Middle frontal gyrus (tissue), 1 donor: ENCODE measurements around the gene NFYA.
"Not testable (repeated sequence)": the region's sequence is repeated elsewhere in the genome, so short reads cannot be mapped to it uniquely, and the experiment has no call there.

Experiments used
- DNase-seq: peaks from one replicate; pipeline ENCODE4 v3.0.0-alpha.2; 2015; ENCODE audit warnings: low spot score; ENCODE audit errors: extremely low spot score

The NFYA gene

DNA sequence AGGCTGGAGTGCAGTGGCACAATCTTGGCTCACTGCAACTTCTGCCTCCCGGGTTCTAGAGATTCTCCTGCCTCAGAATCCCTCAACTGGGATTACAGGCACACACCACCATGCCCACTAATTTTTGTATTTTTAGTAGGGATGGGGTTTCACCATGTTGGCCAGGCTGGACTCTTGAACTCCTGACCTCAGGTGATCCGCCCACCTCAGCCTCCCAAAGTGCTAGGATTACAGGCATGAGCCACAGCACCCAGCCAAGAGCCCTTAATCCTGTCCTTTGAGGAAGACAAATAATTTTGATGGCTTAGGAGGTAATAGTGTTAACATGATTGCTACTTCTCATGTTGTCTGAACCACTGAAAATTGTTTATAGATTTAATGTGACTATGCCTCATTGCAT lies 42.3 kb downstream of the NFYA start:
- DNase-seq, result not testable (repeated sequence)

DNA sequence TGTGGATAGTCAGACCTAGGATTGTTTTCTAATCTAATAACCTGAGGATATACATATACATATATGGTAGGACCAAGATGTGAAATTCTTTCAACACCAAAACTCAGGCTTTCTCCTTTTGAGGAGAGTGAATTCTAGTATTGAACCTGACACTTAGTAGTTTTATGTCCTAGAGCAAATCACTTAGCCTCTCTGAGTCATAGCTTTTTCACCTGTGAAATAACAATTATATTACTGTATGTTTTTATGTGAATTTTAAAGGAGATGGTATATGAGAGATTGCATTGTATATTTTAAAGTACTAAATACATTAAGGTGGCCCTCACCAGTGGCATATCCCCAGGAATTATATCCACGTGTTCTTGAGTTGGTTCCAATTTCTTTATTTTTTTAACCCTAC lies 46.7 kb downstream of the NFYA start:
- DNase-seq, result no peak

DNA sequence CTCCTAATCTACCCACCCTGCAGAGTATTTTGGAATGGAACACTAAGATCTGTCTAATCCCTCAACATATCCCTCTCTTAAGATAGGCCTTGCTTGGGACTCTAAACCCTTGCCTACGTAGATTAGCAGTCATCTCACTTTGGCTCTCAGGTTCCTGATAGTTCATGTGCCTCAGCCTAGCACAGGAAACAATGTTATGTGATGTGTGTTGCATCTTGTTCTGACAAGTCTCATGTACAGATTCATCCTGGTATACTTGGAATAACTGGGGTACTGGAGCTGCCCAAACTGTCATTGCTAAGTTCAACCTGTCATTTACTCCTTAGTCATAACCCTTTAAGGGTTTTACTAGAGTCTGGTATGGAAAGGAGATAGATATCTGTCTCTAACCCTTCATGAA lies 47.3 kb downstream of the NFYA start:
- DNase-seq, result no peak

DNA sequence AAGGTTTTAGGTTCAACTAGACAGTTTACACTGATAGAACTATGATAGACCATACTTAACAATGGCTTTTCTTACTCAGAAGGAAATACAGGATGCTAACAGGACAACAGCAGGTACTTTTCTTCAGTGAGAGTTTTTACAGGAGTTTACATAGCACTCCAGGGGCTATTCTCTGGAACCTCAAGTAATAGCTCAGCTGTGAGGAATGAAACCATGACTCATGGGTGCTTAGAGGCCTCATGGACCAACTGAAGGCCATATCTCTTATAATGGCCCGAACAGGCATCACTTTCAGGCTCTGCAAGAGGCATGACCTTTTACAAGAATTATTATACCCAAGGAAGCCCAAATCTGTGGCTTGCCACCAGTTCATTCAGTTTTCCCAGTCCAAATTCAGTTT lies 49.6 kb downstream of the NFYA start:
- DNase-seq, result no peak

DNA sequence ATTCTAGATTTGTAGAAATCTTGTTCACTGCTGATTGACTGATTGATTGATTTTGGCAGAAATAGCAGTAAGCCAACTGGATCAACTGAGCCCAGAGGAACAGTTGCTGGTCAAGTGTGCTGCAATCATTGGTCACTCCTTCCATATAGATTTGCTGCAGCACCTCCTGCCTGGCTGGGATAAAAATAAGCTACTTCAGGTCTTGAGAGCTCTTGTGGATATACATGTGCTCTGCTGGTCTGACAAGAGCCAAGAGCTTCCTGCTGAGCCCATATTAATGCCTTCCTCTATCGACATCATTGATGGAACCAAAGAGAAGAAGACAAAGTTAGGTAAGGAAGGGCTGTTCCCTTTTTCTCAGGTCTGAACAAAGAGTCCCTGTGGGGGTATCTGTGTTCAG lies 50.1 kb downstream of the NFYA start:
- DNase-seq, result no peak

DNA sequence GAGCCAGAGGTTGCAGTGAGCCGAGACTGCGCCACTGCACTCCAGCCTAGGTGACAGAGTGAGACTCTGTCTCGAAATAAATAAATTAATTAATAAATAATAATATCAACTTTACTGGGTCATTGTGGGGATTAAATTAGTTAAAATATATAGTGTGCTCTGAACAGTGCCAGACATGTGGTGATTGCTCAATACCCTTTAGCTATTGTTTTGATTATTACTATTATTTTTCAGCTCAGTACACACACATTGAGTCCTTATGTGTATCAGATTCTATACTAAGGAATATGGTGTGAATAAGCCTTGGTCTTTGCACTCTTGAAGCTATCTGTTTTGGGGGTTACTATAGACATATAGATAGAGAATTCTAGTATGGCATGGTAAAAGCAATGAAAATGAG lies 52.5 kb downstream of the NFYA start:
- DNase-seq, result no peak

DNA sequence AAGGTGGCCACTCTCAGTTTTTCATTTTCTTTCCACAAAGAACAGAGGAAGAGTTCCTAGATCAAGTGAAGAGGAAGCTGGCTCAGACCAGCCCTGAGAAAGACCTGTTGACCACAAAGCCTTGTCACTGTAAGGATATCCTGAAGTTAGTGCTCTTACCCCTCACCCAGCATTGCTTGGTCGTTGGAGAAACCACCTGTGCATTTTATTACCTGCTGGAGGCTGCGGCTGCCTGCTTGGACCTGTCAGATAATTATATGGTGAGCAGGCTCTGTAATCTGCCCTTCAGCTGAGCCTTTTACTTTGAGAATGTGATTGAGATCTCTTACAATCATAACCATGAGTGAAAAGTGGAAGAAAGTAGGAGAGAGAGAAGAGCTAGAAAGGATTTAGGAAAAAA lies 59.5 kb downstream of the NFYA start:
- DNase-seq, result no peak

DNA sequence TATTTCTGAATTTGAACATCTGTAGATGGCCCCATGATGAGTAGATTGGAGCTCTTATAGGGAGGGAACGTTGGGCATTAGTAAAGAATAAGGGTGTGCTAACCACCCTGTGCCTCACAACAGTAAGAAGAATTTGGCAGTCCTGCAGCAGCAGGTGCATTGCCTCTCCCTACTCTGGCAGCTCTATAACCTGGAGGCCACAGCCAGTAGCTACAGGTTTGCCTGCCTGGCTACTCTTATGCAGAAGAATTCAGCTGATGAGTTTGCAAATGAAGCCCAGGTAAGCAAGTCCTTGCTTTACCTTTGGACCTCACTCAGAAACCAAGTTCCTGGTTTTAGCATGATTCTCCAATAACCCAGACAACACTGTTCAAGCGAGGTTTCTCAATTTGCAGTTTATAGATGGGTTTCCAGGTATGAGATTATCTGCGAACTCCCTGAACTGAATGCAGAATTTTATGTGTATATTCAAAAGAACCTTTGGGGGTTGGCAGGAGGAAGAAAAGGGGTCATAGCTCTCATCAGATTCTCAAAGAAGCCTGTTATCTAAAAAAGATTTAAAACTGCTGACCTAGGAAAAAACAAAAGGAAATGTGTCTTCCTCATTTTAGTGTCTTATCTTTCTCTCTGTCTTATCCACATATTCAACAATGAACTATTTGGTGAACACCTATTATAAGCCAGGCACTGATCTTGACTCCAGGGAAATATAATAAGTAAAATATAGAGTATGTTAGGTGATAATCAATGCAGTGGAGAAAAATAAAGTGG lies 62.5 kb downstream of the NFYA start:
- DNase-seq, result no peak

DNA sequence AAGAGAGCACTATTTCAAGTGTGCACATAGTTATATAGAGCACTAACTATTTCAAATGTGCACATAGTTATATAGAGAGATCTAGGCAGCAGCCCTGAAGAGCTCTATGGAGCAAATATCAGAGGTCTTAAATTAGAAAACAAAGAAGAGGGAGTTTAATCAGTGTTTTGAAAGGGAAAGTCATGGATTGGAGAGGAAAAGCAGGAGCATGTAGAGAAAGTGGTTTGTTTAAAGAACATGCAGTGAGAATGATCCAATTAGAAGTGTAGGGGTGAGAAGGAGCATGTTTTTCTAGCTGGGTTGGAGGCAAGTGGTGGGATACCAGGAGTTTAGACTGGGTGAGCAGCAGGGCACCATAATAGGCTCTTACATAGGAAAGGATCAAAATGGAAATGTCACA lies 64.1 kb downstream of the NFYA start:
- DNase-seq, result no peak

DNA sequence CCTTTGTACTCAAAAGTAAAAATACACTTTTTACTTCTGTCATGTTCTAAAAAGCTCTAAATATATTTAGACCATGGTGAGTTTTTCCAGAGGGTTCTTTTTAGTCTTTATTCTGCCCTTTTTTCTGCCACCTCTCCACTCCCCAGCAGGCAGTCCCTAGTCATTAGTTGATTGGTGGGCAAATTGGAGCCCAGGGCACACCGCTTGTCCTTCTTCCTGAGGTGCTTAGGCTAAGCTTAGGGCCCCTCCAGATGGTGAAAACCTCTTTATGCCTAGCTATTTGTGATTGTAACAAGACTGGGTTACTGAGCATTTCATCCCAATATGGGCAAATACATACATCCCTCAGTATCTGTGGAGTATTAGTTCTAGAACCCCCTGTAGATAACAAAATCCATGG lies 75.1 kb downstream of the NFYA start:
- no peak for DNase-seq
